Sigmoid colon (tissue), 3 donors: ENCODE data around the gene SLC19A1.

Experiments used
- POLR2A ChIP-seq, 2 donors: fragments of 450-650 bp; IDR thresholded peaks; one replicate each; pipeline ENCODE4 v1.6.1; 2016; ENCODE audit warnings: antibody characterized with exemption in 2 of 2, mild to moderate bottlenecking in 2 of 2, moderate library complexity in 2 of 2
- TF ChIP-seq, protein P1 (sequence below), 4 experiments: fragments of 450-650 bp in 3 of 4; fragments of 200-600 bp in 1 of 4; IDR thresholded peaks; one replicate each; pipeline ENCODE4 v1.5.1; 2016 to 2019; ENCODE audit warnings: antibody characterized with exemption in 4 of 4, mild to moderate bottlenecking in 3 of 4, moderate library complexity in 2 of 4

DNA sequence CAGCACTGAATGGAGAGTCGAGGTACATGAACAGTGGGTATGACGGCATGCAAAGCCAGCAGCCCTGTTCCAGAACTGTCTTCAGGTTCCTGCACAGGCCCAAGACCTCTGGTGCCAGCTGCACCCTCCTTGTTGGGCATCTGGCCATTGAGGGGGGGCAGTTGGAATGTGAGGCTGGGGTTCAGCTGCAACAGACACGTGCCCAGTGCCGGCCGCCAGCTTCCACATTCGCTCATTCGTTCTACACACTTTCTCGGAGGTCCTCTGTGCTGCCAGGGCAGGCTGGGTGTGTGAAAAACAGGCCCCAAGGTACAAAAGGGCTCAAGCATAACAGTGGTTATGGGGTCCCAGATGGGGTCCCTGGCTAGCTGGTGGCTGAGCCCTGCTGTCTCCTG is 37.9 kb upstream of the SLC19A1 start:
- TF ChIP-seq POLR2A (IDR thresholded peaks at IDR 0.05), result no peak
- TF ChIP-seq, protein P1, sequence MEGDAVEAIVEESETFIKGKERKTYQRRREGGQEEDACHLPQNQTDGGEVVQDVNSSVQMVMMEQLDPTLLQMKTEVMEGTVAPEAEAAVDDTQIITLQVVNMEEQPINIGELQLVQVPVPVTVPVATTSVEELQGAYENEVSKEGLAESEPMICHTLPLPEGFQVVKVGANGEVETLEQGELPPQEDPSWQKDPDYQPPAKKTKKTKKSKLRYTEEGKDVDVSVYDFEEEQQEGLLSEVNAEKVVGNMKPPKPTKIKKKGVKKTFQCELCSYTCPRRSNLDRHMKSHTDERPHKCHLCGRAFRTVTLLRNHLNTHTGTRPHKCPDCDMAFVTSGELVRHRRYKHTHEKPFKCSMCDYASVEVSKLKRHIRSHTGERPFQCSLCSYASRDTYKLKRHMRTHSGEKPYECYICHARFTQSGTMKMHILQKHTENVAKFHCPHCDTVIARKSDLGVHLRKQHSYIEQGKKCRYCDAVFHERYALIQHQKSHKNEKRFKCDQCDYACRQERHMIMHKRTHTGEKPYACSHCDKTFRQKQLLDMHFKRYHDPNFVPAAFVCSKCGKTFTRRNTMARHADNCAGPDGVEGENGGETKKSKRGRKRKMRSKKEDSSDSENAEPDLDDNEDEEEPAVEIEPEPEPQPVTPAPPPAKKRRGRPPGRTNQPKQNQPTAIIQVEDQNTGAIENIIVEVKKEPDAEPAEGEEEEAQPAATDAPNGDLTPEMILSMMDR (IDR thresholded peaks at IDR 0.05), result no peak
